Tibial nerve (tissue), 4 donors: ENCODE data around the gene AP1G1. TPM values are rescaled to one million over a fixed set of nuclear protein-coding genes. Genes with fewer than 3 reads are reported as not detected.
"Not testable (repeated sequence)": the region's sequence is repeated elsewhere in the genome, so short reads cannot be mapped to it uniquely, and the experiment has no call there.

ENCODE experiments used
- DNase-seq, 2 donors: peaks; one replicate each; pipeline ENCODE4 v3.0.0-alpha.2; 2019; ENCODE audit warnings: low spot score in 2 of 2
- H3K27ac ChIP-seq, 4 donors: fragments of 200-600 bp; sonication (generic) in 3 of 4; one replicate each; pipeline ENCODE4 v1.5.1; 2017 to 2019; ENCODE audit warnings: mild to moderate bottlenecking in 1 of 4
- H3K27me3 ChIP-seq, 2 donors: fragments of 200-600 bp; sonication (generic) in 1 of 2; one replicate each; pipeline versions ENCODE4 v1.5.1 to v1.6.0; 2017 to 2019
- H3K36me3 ChIP-seq, 3 donors: fragments of 200-600 bp; sonication (generic); one replicate each; pipeline ENCODE4 v1.5.1; 2018 to 2019
- H3K4me1 ChIP-seq, 4 donors: fragments of 200-600 bp; sonication (generic) in 3 of 4; one replicate each; pipeline ENCODE4 v1.5.1; 2017 to 2019
- H3K4me3 ChIP-seq, 4 donors: fragments of 200-600 bp; sonication (generic) in 3 of 4; one replicate each; pipeline ENCODE4 v1.5.1; 2017 to 2019; ENCODE audit warnings: mild to moderate bottlenecking in 1 of 4, moderate library complexity in 1 of 4
- H3K9me3 ChIP-seq, 4 donors: fragments of 200-600 bp; sonication (generic) in 3 of 4; one replicate each; pipeline ENCODE4 v1.5.1; 2017 to 2019
- EP300 ChIP-seq, 2 donors: sonication (generic); formaldehyde crosslinking; IDR thresholded peaks; one replicate each; pipeline ENCODE4 v1.6.1; 2017; ENCODE audit warnings: antibody characterized with exemption in 2 of 2, mild to moderate bottlenecking in 1 of 2
- POLR2A ChIP-seq, 2 donors: fragments of 450-650 bp; IDR thresholded peaks; one replicate each; pipeline ENCODE4 v1.6.1; 2017; ENCODE audit warnings: antibody characterized with exemption in 2 of 2, mild to moderate bottlenecking in 2 of 2, moderate library complexity in 2 of 2
- WGBS, 2 donors: methylation state at CpG; one replicate each; pipeline ENCODE4 v1.1.5; 2018; 5-methylcytosine and 5-hydroxymethylcytosine counted together
- total RNA-seq, 4 donors: library from RNA; depleted of rRNA; stranded (reverse); fragments of >200 nt; gene quantifications; one replicate each; pipeline ENCODE4 v1.1.0, GENCODE V29; 2016
- TF ChIP-seq, protein P1 (sequence below), 5 experiments: fragments of 200-600 bp in 3 of 5; fragments of 450-650 bp in 2 of 5; sonication (generic) in 3 of 5; IDR thresholded peaks; one replicate each; pipeline ENCODE4 v1.5.1; 2016 to 2019; ENCODE audit warnings: antibody characterized with exemption in 5 of 5, mild to moderate bottlenecking in 3 of 5, moderate library complexity in 2 of 5

The AP1G1 gene
- total RNA-seq, 4 donors from 2014 or later = 68.4 to 100 (median 95.6) TPM

DNA sequence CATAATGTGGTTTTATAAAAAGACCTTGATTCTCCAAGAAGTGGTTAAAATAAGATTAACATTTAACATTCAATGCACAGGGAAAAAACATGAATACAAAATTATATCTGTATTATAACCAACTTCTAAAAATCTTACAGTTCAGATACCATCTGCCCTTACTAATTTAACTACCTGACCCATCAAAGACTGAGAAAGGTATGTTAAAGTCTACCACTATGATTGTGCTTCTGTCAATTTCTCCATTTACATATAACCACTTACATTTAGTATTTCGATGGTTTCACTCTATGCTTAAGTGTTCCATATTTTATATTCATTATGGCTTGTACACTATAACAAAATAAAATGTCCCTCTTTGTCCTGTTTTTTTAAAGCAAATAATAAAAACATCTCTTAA, 14.6 kb downstream of the AP1G1 start:
- Histone ChIP-seq H3K9me3 (no peaks in the 10 kb centered on the region), H3K4me1 (peaks cover 0 to 52% (median 4%) of the 10 kb centered on the region in 4 donors), H3K4me3 (no peak overlapping the region), H3K27ac (no peak overlapping the region), H3K36me3 (peaks cover 0 to 14% (median 0%) of the 10 kb centered on the region in 3 donors), H3K27me3 (no peaks in the 10 kb centered on the region)
- TF ChIP-seq POLR2A (IDR thresholded peaks at IDR 0.05) = no peak
- TF ChIP-seq, protein P1, sequence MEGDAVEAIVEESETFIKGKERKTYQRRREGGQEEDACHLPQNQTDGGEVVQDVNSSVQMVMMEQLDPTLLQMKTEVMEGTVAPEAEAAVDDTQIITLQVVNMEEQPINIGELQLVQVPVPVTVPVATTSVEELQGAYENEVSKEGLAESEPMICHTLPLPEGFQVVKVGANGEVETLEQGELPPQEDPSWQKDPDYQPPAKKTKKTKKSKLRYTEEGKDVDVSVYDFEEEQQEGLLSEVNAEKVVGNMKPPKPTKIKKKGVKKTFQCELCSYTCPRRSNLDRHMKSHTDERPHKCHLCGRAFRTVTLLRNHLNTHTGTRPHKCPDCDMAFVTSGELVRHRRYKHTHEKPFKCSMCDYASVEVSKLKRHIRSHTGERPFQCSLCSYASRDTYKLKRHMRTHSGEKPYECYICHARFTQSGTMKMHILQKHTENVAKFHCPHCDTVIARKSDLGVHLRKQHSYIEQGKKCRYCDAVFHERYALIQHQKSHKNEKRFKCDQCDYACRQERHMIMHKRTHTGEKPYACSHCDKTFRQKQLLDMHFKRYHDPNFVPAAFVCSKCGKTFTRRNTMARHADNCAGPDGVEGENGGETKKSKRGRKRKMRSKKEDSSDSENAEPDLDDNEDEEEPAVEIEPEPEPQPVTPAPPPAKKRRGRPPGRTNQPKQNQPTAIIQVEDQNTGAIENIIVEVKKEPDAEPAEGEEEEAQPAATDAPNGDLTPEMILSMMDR (IDR thresholded peaks at IDR 0.05) = no peak
- TF ChIP-seq EP300 (IDR thresholded peaks at IDR 0.05) = no peak
- WGBS, 2 donors = 87 to 92% methylated on average over 1 of the region's 1 CpG
- no peak for DNase-seq

DNA sequence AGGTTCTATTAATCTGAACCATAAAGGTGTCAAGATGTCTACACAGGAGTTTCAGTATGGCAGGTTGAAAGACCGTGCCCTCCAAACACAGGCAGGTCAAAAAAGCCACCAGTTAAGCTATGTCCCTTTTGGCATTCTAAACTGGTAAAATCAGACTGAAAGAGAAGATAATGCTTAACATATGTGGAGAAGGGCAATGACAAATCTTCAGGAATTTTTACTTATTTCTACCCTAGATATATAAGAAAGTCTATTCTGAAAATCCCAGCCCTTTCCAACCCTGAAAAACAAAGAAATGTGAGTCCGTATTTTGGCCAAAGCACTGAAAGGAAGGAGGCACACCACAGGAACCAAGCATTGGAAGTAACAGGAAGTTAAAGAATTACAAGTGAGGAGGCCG, 16.5 kb downstream of the AP1G1 start:
- peaks cover 0 to 50% (median 4%) of the 10 kb centered on the region in 4 donors for H3K4me1 ChIP-seq
- H3K4me3 ChIP-seq = no peak overlapping the region
- WGBS, 2 donors = 74 to 89% methylated on average over 3 of the region's 3 CpGs
- no peaks in the 10 kb centered on the region for H3K27me3 ChIP-seq
- H3K27ac ChIP-seq = no peak overlapping the region
- TF ChIP-seq, protein P1 (IDR thresholded peaks at IDR 0.05) = no peak
- TF ChIP-seq POLR2A (IDR thresholded peaks at IDR 0.05) (no peak), EP300 (IDR thresholded peaks at IDR 0.05) (no peak)
- no peaks in the 10 kb centered on the region for H3K9me3 ChIP-seq
- no peak for DNase-seq
- peaks cover 0 to 21% (median 0%) of the 10 kb centered on the region in 3 donors for H3K36me3 ChIP-seq

DNA sequence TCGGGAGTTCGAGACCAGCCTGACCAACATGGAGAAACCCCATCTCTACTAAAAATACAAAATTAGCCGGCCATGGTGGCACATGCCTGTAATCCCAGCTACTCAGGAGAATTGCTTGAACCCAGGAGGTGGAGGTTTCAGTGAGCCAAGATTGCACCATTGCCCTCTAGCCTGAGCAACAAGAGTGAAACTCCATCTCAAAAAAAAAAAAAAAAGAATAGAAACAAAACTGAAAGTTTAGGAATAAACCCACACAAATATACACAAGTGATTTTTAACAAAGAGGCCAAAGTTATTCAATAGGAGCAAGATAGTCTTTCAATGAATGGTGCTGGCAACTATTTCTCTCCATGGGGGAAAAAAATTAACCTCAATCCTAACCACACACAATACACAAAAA, 18.3 kb downstream of the AP1G1 start:
- H3K4me1 ChIP-seq = peaks cover 0 to 32% (median 2%) of the 10 kb centered on the region in 4 donors
- not testable (repeated sequence) for H3K4me3 ChIP-seq, H3K27ac ChIP-seq, H3K9me3 ChIP-seq, DNase-seq, H3K27me3 ChIP-seq
- WGBS, 2 donors = 82 to 88% methylated on average over 3 of the region's 3 CpGs
- peaks cover 0 to 39% (median 0%) of the 10 kb centered on the region in 3 donors for H3K36me3 ChIP-seq

DNA sequence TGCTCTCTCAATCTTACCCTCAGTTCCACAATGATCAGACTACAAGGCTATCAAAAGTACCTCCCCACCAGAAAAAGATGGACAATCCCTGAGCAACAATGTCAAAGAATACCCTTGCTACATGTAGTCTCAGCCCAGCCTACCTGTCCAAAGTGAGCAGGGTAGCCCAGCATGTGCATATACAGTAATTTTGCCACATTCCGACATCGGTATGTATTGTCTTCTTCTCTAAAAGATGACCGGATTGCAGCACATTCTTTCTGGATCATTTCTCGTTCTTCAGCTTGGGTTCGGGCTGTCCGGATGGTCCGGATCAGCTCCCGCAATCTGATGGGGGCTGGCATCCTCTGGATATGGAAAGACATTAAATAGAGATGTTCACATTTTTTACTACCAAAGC, 19.5 kb downstream of the AP1G1 start:
- Histone ChIP-seq H3K27ac (no peak overlapping the region), H3K9me3 (no peaks in the 10 kb centered on the region), H3K27me3 (no peaks in the 10 kb centered on the region), H3K4me1 (peaks cover 0 to 25% (median 0%) of the 10 kb centered on the region in 4 donors), H3K36me3 (peaks cover 0 to 46% (median 0%) of the 10 kb centered on the region in 3 donors), H3K4me3 (no peak overlapping the region)
- TF ChIP-seq POLR2A (IDR thresholded peaks at IDR 0.05) = no peak
- TF ChIP-seq EP300 (IDR thresholded peaks at IDR 0.05) = no peak
- TF ChIP-seq, protein P1 (IDR thresholded peaks at IDR 0.05) = no peak
- DNase-seq = no peak
- WGBS, 2 donors = 92 to 97% methylated on average over 8 of the region's 8 CpGs

DNA sequence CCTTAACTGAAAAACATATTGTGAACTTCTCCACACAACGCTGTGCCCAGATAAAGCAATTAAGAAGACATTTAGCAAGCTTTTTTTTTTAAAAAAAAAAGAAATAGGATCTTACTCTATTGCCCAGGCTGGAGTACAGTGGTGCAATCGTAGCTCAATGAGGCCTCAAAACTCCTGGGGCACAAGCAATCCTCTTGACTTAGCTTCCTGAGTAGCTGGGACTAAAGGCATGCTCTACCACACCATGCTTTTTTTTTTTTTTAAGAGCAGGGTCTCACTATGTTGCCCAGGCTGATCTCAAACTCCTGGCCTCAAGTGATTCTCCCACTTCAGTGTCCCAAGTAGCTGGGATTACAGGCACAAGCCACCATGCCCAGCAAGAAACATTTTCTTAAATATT, 20.1 kb downstream of the AP1G1 start:
- Histone ChIP-seq H3K4me1 (peaks cover 0 to 26% (median 0%) of the 10 kb centered on the region in 4 donors), H3K4me3 (no peak overlapping the region), H3K36me3 (peaks cover 0 to 50% (median 0%) of the 10 kb centered on the region in 3 donors), H3K27ac (no peak overlapping the region), H3K9me3 (no peaks in the 10 kb centered on the region), H3K27me3 (no peaks in the 10 kb centered on the region)
- WGBS, 2 donors = 89 to 93% methylated on average over 2 of the region's 2 CpGs
- no peak for DNase-seq
- TF ChIP-seq, protein P1 (IDR thresholded peaks at IDR 0.05) = no peak
- no peak for TF ChIP-seq EP300 (IDR thresholded peaks at IDR 0.05)
- no peak for TF ChIP-seq POLR2A (IDR thresholded peaks at IDR 0.05)

DNA sequence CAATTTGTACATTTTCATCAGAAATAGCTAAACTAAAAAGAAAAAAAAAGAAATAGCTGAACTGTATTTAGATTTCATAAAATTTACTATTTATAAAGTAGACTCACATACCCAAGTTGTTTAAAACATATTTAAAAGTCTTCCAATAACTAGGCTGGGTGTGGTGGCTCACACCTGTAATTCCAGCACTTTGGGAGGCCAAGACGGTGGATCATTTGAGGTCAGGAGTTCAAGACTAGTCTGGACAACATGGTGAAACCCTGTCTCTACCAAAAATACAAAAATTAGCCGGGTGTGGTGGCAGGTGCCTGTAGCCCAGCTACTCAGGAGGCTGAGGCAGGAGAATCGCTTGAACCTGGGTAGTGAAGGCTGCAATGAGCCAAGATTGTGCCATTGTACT, 23.5 kb downstream of the AP1G1 start:
- H3K4me1 ChIP-seq = peaks cover 0 to 31% (median 0%) of the 10 kb centered on the region in 4 donors
- WGBS, 2 donors = 96 to 97% methylated on average over 3 of the region's 3 CpGs
- H3K27ac ChIP-seq, H3K9me3 ChIP-seq, H3K27me3 ChIP-seq, DNase-seq, H3K4me3 ChIP-seq: not testable (repeated sequence)
- H3K36me3 ChIP-seq = peaks cover 0 to 50% (median 0%) of the 10 kb centered on the region in 3 donors
